ENCODE results near the gene NEMP2.

DNA sequence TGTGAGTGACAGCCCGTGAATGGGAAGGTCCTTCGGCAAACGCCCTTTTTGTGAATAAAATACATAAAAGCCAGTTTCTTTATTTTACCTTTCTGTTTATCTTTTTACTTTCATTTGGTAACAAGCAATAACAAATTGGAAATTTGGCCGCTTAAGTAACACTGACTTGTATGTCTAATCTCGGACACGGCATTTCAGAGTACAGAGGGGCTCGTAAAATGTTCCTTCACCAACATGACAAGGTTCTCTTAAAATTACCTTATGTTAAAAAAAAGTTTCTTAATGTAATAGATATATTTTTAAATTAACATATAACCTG, 558 bp upstream of the NEMP2 start:
- no peak for TF ChIP-seq EZH2phosphoT487 (IDR thresholded peaks at IDR 0.05; ENCODE audit: borderline replicate concordance, low read length)
- TF ChIP-seq CTCF (IDR thresholded peaks at IDR 0.05; ENCODE audit: low read depth, low read length, poor library complexity, severe bottlenecking), result no peak

Measured in DOHH2 (cell line).